GM20000 (cell line): ENCODE data around the gene TMEM92.

Experiments
- DNase-seq: peaks from one replicate; pipeline ENCODE4 v3.0.0; 2012; ENCODE audit warnings: low spot score
- TF ChIP-seq, protein P1 (sequence below): IDR thresholded peaks from 2 replicates; pipeline ENCODE4 v1.5.1; 2012; ENCODE audit warnings: mild to moderate bottlenecking, control low read depth; ENCODE audit errors: extremely low read depth, missing control alignments

The TMEM92 gene

DNA sequence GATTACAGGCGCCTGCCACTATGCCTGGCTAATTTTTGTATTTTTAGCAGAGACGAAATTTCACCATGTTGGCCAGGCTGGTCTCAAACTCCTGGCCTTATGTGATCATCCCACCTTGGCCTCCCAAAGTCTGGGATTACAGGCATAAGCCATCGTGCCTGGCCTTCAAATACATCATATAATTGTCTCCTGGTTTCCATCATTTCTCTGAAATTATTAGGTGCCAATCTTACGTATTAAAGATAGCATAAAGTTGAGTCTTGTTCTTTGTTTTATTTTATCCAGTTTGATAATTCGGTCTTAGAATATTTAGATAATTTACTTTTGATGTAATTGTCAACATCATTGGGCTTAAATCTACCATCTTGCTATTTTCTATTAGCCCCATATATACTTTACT, 32.8 kb upstream of the TMEM92 start:
- TF ChIP-seq, protein P1, sequence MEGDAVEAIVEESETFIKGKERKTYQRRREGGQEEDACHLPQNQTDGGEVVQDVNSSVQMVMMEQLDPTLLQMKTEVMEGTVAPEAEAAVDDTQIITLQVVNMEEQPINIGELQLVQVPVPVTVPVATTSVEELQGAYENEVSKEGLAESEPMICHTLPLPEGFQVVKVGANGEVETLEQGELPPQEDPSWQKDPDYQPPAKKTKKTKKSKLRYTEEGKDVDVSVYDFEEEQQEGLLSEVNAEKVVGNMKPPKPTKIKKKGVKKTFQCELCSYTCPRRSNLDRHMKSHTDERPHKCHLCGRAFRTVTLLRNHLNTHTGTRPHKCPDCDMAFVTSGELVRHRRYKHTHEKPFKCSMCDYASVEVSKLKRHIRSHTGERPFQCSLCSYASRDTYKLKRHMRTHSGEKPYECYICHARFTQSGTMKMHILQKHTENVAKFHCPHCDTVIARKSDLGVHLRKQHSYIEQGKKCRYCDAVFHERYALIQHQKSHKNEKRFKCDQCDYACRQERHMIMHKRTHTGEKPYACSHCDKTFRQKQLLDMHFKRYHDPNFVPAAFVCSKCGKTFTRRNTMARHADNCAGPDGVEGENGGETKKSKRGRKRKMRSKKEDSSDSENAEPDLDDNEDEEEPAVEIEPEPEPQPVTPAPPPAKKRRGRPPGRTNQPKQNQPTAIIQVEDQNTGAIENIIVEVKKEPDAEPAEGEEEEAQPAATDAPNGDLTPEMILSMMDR = no peak
- no peak for DNase-seq

DNA sequence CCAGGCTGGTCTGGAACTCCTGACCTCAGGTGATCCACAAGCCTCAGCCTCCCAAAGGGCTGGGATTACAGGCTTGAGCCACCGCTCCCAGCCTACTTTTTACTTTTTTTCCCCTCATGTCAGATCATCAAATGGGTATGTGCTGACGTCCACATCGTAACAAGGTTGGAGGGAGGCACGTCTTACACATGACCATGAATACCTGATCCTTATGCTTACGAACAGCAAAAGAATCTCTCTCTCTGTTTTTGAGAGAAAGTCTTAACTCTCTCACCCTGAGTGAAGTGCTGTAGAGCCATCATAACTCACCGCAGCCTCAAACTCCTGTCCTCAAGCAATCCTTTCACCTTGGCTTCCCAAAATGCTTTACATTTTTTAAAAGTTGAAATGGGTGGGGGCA, 29.5 kb upstream of the TMEM92 start:
- TF ChIP-seq, protein P1 = no peak
- no peak for DNase-seq

- TF ChIP-seq, protein P1 = no peak
- no peak for DNase-seq
Observed at GRCh38 chr17:50248255-50248654, 26.0 kb upstream of the TMEM92 start.

DNA sequence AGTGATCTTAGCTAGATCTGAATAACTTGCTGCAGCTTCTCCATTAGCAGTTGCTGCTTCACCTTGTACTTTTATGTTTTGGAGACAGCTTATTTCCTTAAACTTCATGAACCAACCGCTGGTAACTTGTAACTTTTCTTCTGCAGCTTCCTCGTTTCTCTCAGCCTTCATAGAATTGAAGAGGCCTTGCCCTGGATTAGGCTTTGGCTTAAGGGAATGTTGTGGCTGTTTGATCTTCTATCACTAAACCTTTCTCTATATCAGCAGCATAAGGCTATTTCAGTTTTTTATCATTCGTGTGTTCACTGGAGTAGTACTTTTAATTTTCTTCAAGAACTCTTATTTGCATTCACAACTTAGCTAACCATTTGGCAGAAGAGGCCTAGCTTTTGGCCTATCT, 21.5 kb upstream of the TMEM92 start:
- DNase-seq = no peak

DNA sequence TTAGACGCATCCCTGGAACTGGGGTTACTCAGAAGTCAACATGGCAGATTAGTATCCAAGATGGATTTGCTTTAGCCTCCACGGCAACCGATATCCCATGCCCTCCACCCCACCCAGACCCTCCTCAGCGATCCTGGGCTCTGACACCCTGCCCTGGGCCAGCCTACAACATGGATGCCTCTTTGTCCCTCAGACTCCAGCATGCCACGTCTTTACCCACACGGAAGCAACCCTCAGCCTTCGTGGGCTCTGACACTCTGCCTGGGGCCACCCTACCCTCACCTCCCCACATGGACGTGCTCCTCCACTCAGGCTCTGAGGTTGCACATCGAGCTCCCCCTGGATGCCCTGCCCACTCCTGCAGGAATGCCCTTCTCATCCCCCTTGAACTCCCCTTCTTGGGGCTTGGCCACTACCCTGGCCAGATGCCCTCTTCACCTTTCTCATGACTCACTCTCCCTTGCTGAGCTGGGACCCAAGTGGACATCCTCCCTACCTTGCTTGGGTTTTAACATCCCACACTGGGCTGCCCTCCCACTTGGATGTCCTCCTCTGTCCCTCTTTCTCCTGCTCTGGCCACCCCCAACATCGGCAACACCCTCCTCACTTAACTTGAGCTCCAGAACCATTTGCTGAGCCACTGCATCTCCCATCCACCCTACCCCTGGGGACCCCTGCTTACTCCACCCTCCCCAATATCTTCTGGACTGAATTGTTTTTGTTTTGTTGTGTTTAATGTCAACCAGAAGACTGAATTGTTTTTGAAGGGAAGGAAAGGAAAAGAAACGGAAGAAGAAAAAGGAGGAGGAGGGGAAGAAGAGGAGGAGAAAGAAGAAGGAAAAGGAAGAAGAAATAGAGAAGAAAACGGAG, 18.3 kb upstream of the TMEM92 start:
- DNase-seq = peak; percentile 6
- TF ChIP-seq, protein P1 = no peak

More for the DNA sequence above, 21.5 kb upstream of the TMEM92 start:
- TF ChIP-seq, protein P1 = no peak

- TF ChIP-seq, protein P1 = no peak
- peak; percentile 8 for DNase-seq
Observed at GRCh38 chr17:50256826-50257618, 17.2 kb upstream of the TMEM92 start.

GRCh38 chr17:50257676-50258224, 16.5 kb upstream of the TMEM92 start:
- TF ChIP-seq, protein P1 = no peak
- DNase-seq = peak; percentile 2
